Peyer's patch (tissue), 4 donors: ENCODE results near the gene RELB.

Experiments
- CTCF ChIP-seq, 6 experiments: fragments of 450-650 bp in 4 of 6; fragments of 200-600 bp in 2 of 6; sonication (generic) in 1 of 6; IDR thresholded peaks; one replicate each; pipeline ENCODE4 v1.5.1; 2017 to 2019; ENCODE audit warnings: antibody characterized with exemption in 6 of 6, mild to moderate bottlenecking in 3 of 6, moderate library complexity in 1 of 6
- POLR2A ChIP-seq, 2 donors: fragments of 450-650 bp; IDR thresholded peaks; one replicate each; pipeline ENCODE4 v1.5.1; 2017; ENCODE audit warnings: antibody characterized with exemption in 2 of 2, mild to moderate bottlenecking in 2 of 2, moderate library complexity in 2 of 2

- no peak for TF ChIP-seq CTCF (IDR thresholded peaks at IDR 0.05)
- no peak for TF ChIP-seq POLR2A (IDR thresholded peaks at IDR 0.05)
These were observed 31.8 kb upstream of the RELB start for GRCh38 chr19:44969437-44969836.
